Panc1 (cell line): ENCODE data around the gene PPP1R9A.

Source experiments
- SIN3A ChIP-seq: IDR thresholded peaks from 2 replicates; pipeline ENCODE4 v1.6.1; 2012; ENCODE audit warnings: low read depth, mild to moderate bottlenecking, low read length, moderate library complexity, borderline replicate concordance; ENCODE audit not compliant: insufficient read depth
- TCF7L2 ChIP-seq: IDR thresholded peaks from 2 replicates; pipeline ENCODE4 v1.6.1; 2011; ENCODE audit warnings: mild to moderate bottlenecking, low read depth, low read length, inconsistent platforms
- TF ChIP-seq, protein P1 (sequence below): fragments of 450-650 bp; IDR thresholded peaks from 2 replicates; pipeline ENCODE4 v1.5.1; 2017; ENCODE audit warnings: mild to moderate bottlenecking

DNA sequence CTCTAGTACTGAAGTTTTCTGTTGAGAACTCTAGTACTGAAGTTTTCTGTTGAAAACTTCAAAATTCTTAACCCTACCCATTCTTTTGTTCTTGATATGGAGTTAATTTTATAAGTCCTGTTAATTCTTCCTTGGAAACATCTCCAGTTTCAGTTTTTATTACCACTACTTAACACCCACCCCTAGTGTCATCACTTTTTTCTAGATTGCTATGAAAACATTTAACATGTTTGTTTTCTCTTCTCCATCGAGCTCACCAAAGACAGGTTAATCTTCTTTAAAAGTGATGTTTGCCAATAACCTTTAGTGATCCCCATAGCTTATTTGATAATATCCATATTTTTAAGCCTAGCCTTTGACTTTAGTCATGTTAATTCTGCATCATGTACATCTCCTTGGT lies 147.9 kb downstream of the PPP1R9A start:
- TF ChIP-seq, protein P1, sequence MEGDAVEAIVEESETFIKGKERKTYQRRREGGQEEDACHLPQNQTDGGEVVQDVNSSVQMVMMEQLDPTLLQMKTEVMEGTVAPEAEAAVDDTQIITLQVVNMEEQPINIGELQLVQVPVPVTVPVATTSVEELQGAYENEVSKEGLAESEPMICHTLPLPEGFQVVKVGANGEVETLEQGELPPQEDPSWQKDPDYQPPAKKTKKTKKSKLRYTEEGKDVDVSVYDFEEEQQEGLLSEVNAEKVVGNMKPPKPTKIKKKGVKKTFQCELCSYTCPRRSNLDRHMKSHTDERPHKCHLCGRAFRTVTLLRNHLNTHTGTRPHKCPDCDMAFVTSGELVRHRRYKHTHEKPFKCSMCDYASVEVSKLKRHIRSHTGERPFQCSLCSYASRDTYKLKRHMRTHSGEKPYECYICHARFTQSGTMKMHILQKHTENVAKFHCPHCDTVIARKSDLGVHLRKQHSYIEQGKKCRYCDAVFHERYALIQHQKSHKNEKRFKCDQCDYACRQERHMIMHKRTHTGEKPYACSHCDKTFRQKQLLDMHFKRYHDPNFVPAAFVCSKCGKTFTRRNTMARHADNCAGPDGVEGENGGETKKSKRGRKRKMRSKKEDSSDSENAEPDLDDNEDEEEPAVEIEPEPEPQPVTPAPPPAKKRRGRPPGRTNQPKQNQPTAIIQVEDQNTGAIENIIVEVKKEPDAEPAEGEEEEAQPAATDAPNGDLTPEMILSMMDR = no peak
- no peak for TF ChIP-seq TCF7L2
- no peak for TF ChIP-seq SIN3A
